HG03064 (cell line): ENCODE results near the gene RALGPS1.

Experiments
- ATAC-seq: cut with Tn5 transposase; IDR thresholded peaks from one replicate; pipeline ENCODE4 v1.9.1; 2021; ENCODE audit warnings: low read depth; ENCODE audit not compliant: unreplicated experiment

Gene RALGPS1

DNA sequence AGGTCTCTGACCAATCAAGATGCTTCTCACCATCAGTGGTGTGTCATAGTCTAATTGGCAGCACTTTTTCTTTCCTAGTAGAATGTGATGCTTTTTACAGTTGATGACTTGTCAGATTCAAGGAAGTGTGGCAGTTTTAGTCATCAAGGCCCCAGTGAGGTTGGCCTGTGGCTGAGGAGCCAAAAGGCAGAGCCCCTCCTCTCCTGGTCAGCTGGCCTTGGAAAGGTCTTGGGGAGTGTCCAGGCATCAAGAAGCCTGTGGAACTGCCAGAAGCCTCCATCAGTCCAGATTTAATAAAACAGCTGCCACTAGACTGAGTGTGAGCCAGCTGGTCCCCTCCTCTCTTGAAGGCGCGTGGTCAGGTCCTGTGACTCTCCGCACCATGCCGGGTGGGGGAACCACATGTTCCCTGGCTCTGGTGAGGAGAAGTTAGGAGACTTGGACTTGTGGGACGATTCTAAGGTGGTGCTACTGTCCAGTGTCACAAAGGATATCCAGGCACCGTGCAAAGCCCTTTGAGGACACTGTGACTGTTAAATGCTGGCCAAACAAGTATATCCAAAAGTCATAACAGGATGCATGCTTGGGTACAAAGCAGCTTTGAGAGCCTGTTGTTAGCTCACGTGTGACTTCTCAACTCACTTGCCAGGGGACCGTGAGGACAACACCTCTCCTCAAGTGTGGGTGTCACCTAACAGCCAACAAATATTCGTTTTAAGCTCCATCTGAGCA is 213.9 kb downstream of the RALGPS1 start:
- ATAC-seq: no peak

- ATAC-seq: no peak
Measured at GRCh38 chr9:127129073-127129717, 214.6 kb downstream of the RALGPS1 start.

- no peak for ATAC-seq
Measured at GRCh38 chr9:127129718-127130085, 215.1 kb downstream of the RALGPS1 start.

DNA sequence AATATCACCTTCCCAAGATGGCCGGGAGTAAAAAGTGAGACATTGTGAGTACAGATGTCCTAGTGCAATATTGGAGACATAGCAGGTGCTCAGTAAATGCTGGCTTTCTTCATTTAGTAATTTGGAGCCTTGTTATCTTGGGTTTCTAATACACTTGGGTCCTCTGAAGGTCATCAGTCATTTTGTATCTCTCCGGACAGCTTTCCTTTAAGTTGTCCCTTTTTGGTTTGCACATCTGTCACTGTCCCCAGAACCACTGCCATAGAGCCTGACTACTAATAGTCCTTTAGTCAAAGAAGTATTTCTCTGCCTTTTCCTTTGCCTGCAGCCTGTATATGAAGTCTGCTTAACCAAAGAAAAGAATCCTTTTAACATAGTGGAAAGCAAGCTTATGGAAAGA is 215.7 kb downstream of the RALGPS1 start:
- ATAC-seq: no peak

GRCh38 chr9:127130661-127131538 is 216.3 kb downstream of the RALGPS1 start:
- no peak for ATAC-seq

- ATAC-seq: no peak
Measured at GRCh38 chr9:127131871-127132270, 217.3 kb downstream of the RALGPS1 start.

DNA sequence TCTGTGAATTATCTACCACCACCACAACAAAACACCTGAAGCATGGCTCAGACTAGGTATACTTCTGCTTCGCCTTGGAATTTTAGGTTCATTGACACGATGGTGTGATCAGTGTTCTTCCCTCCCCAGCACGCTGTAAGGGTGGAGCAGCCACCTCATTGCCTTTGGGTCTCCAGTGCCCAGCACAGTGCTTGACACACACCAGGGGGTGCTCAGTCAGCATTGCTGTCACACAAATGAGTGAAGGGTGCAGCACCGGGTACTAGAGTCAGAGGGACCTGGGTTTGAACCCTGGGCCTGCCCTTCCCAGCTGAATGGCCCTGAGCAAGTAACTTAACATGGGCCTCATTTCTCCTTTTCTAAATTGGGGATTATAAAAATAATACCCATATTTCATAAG is 217.8 kb downstream of the RALGPS1 start:
- ATAC-seq: no peak

GRCh38 chr9:127132921-127133647 is 218.5 kb downstream of the RALGPS1 start:
- ATAC-seq: no peak

- ATAC-seq: no peak
Measured at GRCh38 chr9:127133739-127134167, 219.2 kb downstream of the RALGPS1 start.

- ATAC-seq: no peak
Measured at GRCh38 chr9:127135056-127135745, 220.6 kb downstream of the RALGPS1 start.

DNA sequence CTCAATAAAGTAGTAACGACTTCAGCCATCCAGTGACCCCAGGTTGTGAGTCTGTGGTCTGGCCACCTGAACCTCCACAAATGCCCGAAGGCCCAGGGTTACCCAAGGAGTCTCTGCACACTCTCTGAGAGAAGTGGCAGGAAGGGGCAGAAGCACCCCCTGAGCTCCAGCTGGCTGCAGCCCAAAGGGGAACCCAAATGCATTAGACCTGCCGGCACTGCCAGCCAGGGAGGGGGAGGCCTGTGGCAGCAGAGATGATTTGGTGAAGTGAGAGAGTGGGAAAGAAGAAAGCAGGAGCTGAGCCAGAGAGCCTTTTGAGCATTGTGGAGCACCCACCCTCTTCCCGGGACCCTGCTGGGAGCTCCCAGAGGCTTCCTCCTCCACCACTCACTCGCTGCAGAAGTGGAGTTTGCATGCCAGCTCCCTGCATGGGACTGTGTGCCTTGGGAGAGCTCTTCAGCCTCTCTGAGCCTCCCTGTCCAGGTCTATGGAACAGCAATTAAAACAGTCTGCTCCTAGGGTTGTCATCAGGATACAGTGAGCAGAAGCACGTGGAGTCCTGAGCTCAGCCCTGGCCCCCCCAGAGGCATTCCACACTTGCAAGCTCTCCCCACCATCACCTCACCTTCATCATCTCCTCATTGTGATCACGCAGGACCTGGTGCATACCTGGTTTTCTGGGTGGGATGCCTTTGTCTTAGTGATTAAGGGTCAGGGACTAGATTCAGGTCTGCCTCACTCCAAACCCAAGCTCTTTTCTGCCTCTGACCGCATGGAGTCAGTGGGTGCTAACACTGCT is 221.7 kb downstream of the RALGPS1 start:
- ATAC-seq: no peak

GRCh38 chr9:127136880-127137639 is 222.5 kb downstream of the RALGPS1 start:
- ATAC-seq: no peak

GRCh38 chr9:127137640-127138360 is 223.2 kb downstream of the RALGPS1 start:
- ATAC-seq: no peak

- ATAC-seq: no peak
Measured at GRCh38 chr9:127138444-127138843, 223.9 kb downstream of the RALGPS1 start.

- no peak for ATAC-seq
Measured at GRCh38 chr9:127139071-127139731, 224.6 kb downstream of the RALGPS1 start.

GRCh38 chr9:127139775-127140174 is 225.2 kb downstream of the RALGPS1 start:
- ATAC-seq: no peak

DNA sequence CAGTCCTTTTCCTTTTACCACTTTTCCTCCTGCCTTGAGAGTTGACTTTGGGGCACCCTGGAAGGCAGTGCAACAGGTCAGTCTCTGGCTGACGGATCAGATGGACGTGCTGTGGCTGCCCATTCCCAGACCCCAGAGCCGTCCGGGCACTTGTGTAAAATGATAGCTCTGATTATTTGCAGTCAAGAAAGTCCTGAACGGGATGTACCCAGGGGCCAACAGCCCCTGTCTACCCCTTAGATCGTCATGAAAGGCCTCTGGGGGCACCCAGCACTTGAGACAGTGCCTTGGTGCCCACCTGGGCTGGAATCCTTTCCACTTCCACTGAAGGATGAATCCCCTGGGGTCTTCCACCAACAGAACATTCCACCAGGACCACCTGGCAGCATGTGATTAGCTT is 225.6 kb downstream of the RALGPS1 start:
- ATAC-seq: no peak
